GM12873 (cell line): ENCODE data around the gene ADGRV1.

ENCODE experiments used
- CTCF ChIP-seq: IDR thresholded peaks from 2 replicates; pipeline ENCODE4 v1.5.1; 2012; ENCODE audit warnings: low read depth, mild to moderate bottlenecking, moderate library complexity, low read length, control low read depth; ENCODE audit not compliant: insufficient read depth; ENCODE audit errors: missing control alignments

The ADGRV1 gene

GRCh38 chr5:91065496-91065895, 506.9 kb downstream of the ADGRV1 start:
- no peak for TF ChIP-seq CTCF

DNA sequence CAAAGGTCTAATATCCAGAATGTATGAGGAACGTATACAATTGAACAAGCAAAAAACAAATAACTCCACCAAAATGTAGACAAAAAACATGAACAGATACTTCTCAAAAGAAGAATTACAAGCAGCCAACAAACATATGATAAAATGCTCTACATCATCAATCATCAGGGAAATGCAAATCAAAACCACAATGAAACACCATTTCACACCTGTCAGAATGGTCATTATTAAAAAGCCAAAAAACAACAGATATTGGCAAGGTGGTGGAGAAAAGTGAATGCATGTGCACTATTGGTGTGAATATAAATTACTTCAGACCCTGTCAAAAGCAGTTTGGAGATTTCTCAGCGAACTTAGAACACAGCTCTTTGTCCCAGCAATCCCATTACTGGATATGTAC, 510.8 kb downstream of the ADGRV1 start:
- TF ChIP-seq CTCF, result no peak

DNA sequence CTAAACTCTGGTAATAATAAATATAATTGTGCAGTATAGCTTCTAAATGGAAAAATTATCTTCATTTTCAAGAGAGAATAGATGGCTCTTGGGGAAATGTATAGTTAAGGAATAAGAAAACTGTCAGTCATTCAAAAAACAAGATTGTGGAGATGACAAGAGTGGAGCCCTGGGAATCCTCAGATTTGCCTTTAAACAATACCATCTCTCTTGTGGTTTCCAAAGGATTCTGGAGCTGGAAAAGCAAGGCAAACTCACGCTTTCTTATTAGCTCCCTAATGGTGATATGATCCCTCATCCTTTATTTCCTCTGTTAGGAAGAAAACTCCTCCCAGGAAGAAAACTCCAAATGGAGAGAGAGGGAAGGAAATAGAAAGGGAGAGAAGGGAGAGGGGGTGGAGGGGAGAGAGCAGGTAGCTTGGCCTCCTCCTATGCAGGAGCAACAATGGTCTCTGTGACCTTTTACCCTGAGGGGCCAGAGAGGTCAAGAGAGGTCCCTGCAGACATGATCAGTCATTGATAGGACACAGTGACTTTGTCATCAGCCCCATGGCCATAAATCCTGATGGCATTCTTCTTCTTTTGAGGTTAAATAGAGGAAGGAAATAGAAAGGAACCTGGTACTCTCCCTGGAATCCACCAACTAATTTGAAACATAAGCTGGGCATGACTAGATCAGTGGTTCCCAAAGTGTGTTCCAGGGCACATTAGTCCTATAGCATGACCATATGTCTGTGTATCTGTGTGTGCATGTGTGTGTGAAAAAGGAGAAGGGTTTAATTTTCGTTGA, 512.4 kb downstream of the ADGRV1 start:
- no peak for TF ChIP-seq CTCF

DNA sequence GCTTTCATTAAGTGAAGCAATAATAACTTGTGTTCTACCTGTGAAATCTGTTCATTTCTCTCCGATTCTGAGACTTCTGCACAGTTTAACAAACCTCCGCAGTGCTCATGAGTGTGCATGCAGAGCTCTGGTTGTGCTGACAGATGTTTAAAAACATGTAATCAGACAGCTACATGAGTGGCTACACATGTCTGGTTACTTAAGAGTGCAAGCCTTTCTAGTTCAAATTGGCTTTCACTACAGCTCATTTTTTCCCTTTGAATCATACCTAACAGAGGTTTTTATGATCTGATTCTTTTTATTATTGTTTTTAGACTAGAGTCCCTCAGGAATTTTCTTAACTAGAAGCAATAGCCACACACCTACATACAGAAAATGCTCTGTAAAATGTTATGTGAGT, 514.3 kb downstream of the ADGRV1 start:
- no peak for TF ChIP-seq CTCF

GRCh38 chr5:91074615-91075014, 516.0 kb downstream of the ADGRV1 start:
- no peak for TF ChIP-seq CTCF

DNA sequence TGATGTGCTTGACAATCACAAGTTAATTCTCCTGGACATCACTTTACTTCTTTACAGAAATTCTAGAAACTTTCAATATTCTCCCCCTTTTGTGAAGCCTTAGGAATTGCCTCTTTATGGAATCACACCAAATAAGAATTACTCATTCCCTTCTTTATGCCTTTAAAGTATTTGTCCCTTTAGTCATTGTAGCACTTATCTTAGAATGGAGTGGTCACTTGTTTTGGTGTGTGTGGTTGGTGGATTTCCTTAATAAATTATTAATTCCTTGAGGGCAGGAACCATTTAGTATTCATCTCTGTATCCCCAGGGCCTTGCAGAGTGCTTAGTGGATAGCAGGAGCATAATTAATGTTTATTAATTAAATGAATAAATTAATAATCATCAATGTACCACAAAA, 517.5 kb downstream of the ADGRV1 start:
- no peak for TF ChIP-seq CTCF

- TF ChIP-seq CTCF, result no peak
These were observed 519.0 kb downstream of the ADGRV1 start for GRCh38 chr5:91077623-91078022.

GRCh38 chr5:91079037-91079436, 520.4 kb downstream of the ADGRV1 start:
- TF ChIP-seq CTCF, result no peak
